ENCODE measurements around the gene PHYHD1. TPM values are rescaled to one million over a fixed set of nuclear protein-coding genes. Genes with fewer than 3 reads are reported as not detected.

The PHYHD1 gene
- total and polyA plus RNA-seq, 2 of the 13 experiments (the other 11 are each of a cell fraction or from before 2014, with no cell fraction given) = 10.6 to 25.3 TPM

GRCh38 chr9:128947527-128948301 is 26.9 kb downstream of the PHYHD1 start, which contains the start of the genes DOLK and NUP188 (continued):
- TF ChIP-seq ZNF251 (CRISPR knock-in tag; IDR thresholded peaks at IDR 0.05) = no peak
- TF ChIP-seq FOXO1 (CRISPR knock-in tag; IDR thresholded peaks at IDR 0.05) = peak; percentile 10; the same call in 1 of the 2 replicates
- TF ChIP-seq PCBP2 (optimal IDR thresholded peaks at IDR 0.05; ENCODE audit: low read depth, low read length, poor library complexity, severe bottlenecking) = no peak
- TF ChIP-seq TIGD3 (CRISPR knock-in tag; IDR thresholded peaks at IDR 0.05; ENCODE audit: borderline replicate concordance) = 0 out of 2 replicates have a peak, but pooled peaks have one; percentile 61
- TF ChIP-seq RERE (CRISPR knock-in tag; IDR thresholded peaks at IDR 0.05; ENCODE audit: low read depth) = no peak
- TF ChIP-seq ZC3H13 (CRISPR knock-in tag; IDR thresholded peaks at IDR 0.05) = peak; percentile 97
- no peak for TF ChIP-seq EZH2 (conservative IDR thresholded peaks at IDR 0.05; ENCODE audit: low read depth, low read length)
- TF ChIP-seq TOPORS (CRISPR knock-in tag; IDR thresholded peaks at IDR 0.05) = no peak
- TF ChIP-seq ZNF407 (CRISPR knock-in tag; IDR thresholded peaks at IDR 0.05; ENCODE audit: not compliant biosample characterization) = no peak
- TF ChIP-seq THAP8 (CRISPR knock-in tag; IDR thresholded peaks at IDR 0.05; ENCODE audit: borderline replicate concordance) = no peak
- TF ChIP-seq TCF7L2 (IDR thresholded peaks at IDR 0.05; ENCODE audit: low read depth, low read length) = no peak
- 0 out of 2 replicates have a peak, but pooled peaks have one; percentile 38 for TF ChIP-seq ETV6 (CRISPR knock-in tag; conservative IDR thresholded peaks at IDR 0.05)
